Islet of Langerhans (tissue), 1 donor: ENCODE data around the gene ASMTL.

Source experiments
- FAIRE-seq: peaks from one replicate; lab custom pipeline; 2011; peaks lifted over from hg19 to GRCh38; lab: Jason Lieb, UNC

Gene ASMTL

GRCh38 chrX:1403228-1403627 lies 49.5 kb downstream of the ASMTL start:
- no peak for FAIRE-seq

GRCh38 chrX:1401611-1402430 lies 50.9 kb downstream of the ASMTL start:
- FAIRE-seq, result no peak

- no peak for FAIRE-seq
Measured at GRCh38 chrX:1400742-1401471, 51.8 kb downstream of the ASMTL start.

GRCh38 chrX:1400049-1400448 lies 52.7 kb downstream of the ASMTL start:
- no peak for FAIRE-seq

GRCh38 chrX:1398431-1399340 lies 54.0 kb downstream of the ASMTL start:
- no peak for FAIRE-seq

GRCh38 chrX:1397441-1398270 lies 55.1 kb downstream of the ASMTL start:
- no peak for FAIRE-seq

- no peak for FAIRE-seq
Measured at GRCh38 chrX:1397001-1397400, 55.7 kb downstream of the ASMTL start.

GRCh38 chrX:1395646-1396216 lies 57.0 kb downstream of the ASMTL start:
- FAIRE-seq, result no peak

- FAIRE-seq, result no peak
Measured at GRCh38 chrX:1394731-1395501, 57.8 kb downstream of the ASMTL start.

- no peak for FAIRE-seq
Measured at GRCh38 chrX:1393871-1394615, 58.7 kb downstream of the ASMTL start.

- FAIRE-seq, result no peak
Measured at GRCh38 chrX:1392376-1393068, 60.2 kb downstream of the ASMTL start.

GRCh38 chrX:1391707-1392375 lies 60.9 kb downstream of the ASMTL start, which contains the start of gene SLC25A6:
Gene SLC25A6 (minus strand): TSS chrX:1392113. CDS start chrX:1392009, 104 bp downstream.
- FAIRE-seq, result peak; percentile 21

GRCh38 chrX:1391370-1391706 lies 61.4 kb downstream of the ASMTL start:
- no peak for FAIRE-seq

- FAIRE-seq, result no peak
Measured at GRCh38 chrX:1390621-1391369, 61.9 kb downstream of the ASMTL start.

- no peak for FAIRE-seq
Measured at GRCh38 chrX:1389993-1390285, 62.8 kb downstream of the ASMTL start.

- FAIRE-seq, result no peak
Measured at GRCh38 chrX:1389181-1389992, 63.3 kb downstream of the ASMTL start.

- FAIRE-seq, result no peak
Measured at GRCh38 chrX:1388651-1389050, 64.1 kb downstream of the ASMTL start.
